Liver (tissue), 9 donors: ENCODE results near the gene LHFPL3. TPM values are rescaled to one million over a fixed set of nuclear protein-coding genes. Genes with fewer than 3 reads are reported as not detected.

Source experiments
- DNase-seq: peaks from one replicate; pipeline ENCODE4 v3.0.0-alpha.2; 2017; ENCODE audit warnings: low spot score
- H3K27ac ChIP-seq, 2 donors: one replicate each; pipeline ENCODE4 v1.7.0; 2013; ENCODE audit warnings: inconsistent platforms in 2 of 2, low read length in 2 of 2, control low read depth in 1 of 2, low read depth in 1 of 2, mild to moderate bottlenecking in 1 of 2
- H3K27me3 ChIP-seq, 4 donors: one replicate each; pipeline versions ENCODE4 v1.6.1 to v1.7.0; 2013; ENCODE audit warnings: low read length in 3 of 4, inconsistent platforms in 1 of 4, mild to moderate bottlenecking in 1 of 4, moderate library complexity in 1 of 4; ENCODE audit not compliant: control insufficient read depth in 4 of 4, insufficient read depth in 4 of 4
- H3K36me3 ChIP-seq, 4 donors: one replicate each; pipeline versions ENCODE4 v1.6.1 to v1.7.0; 2013; ENCODE audit warnings: low read length in 3 of 4, mild to moderate bottlenecking in 3 of 4, low read depth in 1 of 4, moderate library complexity in 1 of 4; ENCODE audit not compliant: control insufficient read depth in 4 of 4, insufficient read depth in 3 of 4
- H3K4me1 ChIP-seq, 4 donors: one replicate each; pipeline versions ENCODE4 v1.6.1 to v1.7.0; 2013; ENCODE audit warnings: low read length in 3 of 4, mild to moderate bottlenecking in 3 of 4, moderate library complexity in 1 of 4; ENCODE audit not compliant: control insufficient read depth in 4 of 4, insufficient read depth in 4 of 4
- H3K4me3 ChIP-seq, 3 donors: one replicate each; pipeline versions ENCODE4 v1.6.1 to v1.7.0; 2013; ENCODE audit warnings: low read length in 3 of 3, control low read depth in 1 of 3, low read depth in 1 of 3, mild to moderate bottlenecking in 1 of 3
- H3K9ac ChIP-seq, 2 donors: one replicate each; pipeline ENCODE4 v1.7.0; 2013; ENCODE audit warnings: low read length in 2 of 2, mild to moderate bottlenecking in 2 of 2, moderate library complexity in 2 of 2, control low read depth in 1 of 2, low read depth in 1 of 2
- H3K9me3 ChIP-seq, 4 donors: one replicate each; pipeline versions ENCODE4 v1.6.1 to v1.7.0; 2013; ENCODE audit warnings: low read length in 3 of 4; ENCODE audit not compliant: control insufficient read depth in 4 of 4
- EGR1 ChIP-seq, 2 donors: IDR thresholded peaks; 2 replicates each; pipeline ENCODE4 v1.6.1; 2016 to 2018; ENCODE audit warnings: antibody characterized with exemption in 2 of 2, low read depth in 2 of 2
- FOXA1 ChIP-seq: IDR thresholded peaks from 2 replicates; pipeline ENCODE4 v1.6.1; 2016; ENCODE audit warnings: antibody characterized with exemption
- GABPA ChIP-seq, 2 donors: IDR thresholded peaks in 1 of 2; conservative IDR thresholded peaks in 1 of 2; 2 replicates each; pipeline ENCODE4 v1.6.1; 2016; ENCODE audit warnings: antibody characterized with exemption in 2 of 2, mild to moderate bottlenecking in 1 of 2, moderate library complexity in 1 of 2
- HNF4A ChIP-seq, 2 donors: conservative IDR thresholded peaks; 2 replicates each; pipeline ENCODE4 v1.6.1; 2016; ENCODE audit warnings: antibody characterized with exemption in 2 of 2, mild to moderate bottlenecking in 2 of 2
- HNF4G ChIP-seq: IDR thresholded peaks from 2 replicates; pipeline ENCODE4 v1.6.1; 2016; ENCODE audit warnings: antibody characterized with exemption
- JUND ChIP-seq, 2 donors: IDR thresholded peaks; 2 replicates each; pipeline ENCODE4 v1.6.1; 2016; ENCODE audit warnings: antibody characterized with exemption in 2 of 2
- NR2F2 ChIP-seq: IDR thresholded peaks from 2 replicates; pipeline ENCODE4 v1.6.1; 2016; ENCODE audit warnings: antibody characterized with exemption
- RAD21 ChIP-seq, 2 donors: IDR thresholded peaks; 2 replicates each; pipeline ENCODE4 v1.6.1; 2016; ENCODE audit warnings: antibody characterized with exemption in 2 of 2, mild to moderate bottlenecking in 2 of 2
- RXRA ChIP-seq, 2 donors: IDR thresholded peaks; 2 replicates each; pipeline ENCODE4 v1.6.1; 2017 to 2018; ENCODE audit warnings: antibody characterized with exemption in 2 of 2, mild to moderate bottlenecking in 1 of 2
- SP1 ChIP-seq: IDR thresholded peaks from 2 replicates; pipeline ENCODE4 v1.6.1; 2018; ENCODE audit warnings: antibody characterized with exemption, mild to moderate bottlenecking
- TAF1 ChIP-seq: conservative IDR thresholded peaks from 2 replicates; pipeline ENCODE4 v1.6.1; 2016; ENCODE audit warnings: antibody characterized with exemption, mild to moderate bottlenecking
- WGBS: extraction: QIAGEN DNeasy Blood & Tissue Kit; methylation state at CpG from one replicate; pipeline ENCODE4 v1.1.7; 2013; 5-methylcytosine and 5-hydroxymethylcytosine counted together
- polyA plus RNA-seq, 2 donors: library from polyadenylated mRNA; stranded (reverse) in 1 of 2; unstranded in 1 of 2; fragments of 200-250 nt in 1 of 2; fragments of >200 nt in 1 of 2; fragmentation: Nextera tagmentation in 1 of 2; extraction: Ambion mirVana in 1 of 2; gene quantifications; one replicate each; pipeline versions ENCODE4 v1.2.1 to v1.2.3, GENCODE V29; 2013 to 2015
- total RNA-seq, 2 donors: library from RNA; depleted of rRNA; stranded (reverse); fragments of >200 nt; gene quantifications; one replicate each; pipeline ENCODE4 v1.2.3, GENCODE V29; 2014
- TF ChIP-seq, protein P1 (sequence below): IDR thresholded peaks from 2 replicates; pipeline ENCODE4 v1.6.1; 2016; ENCODE audit warnings: antibody characterized with exemption
- TF ChIP-seq, protein P2 (sequence below): fragments of 150-350 bp; IDR thresholded peaks from 2 replicates; pipeline ENCODE4 v1.5.1; 2017; ENCODE audit warnings: improper control_type of control experiment, low read depth, low read length; ENCODE audit not compliant: missing input control
- TF ChIP-seq, protein P3 (sequence below): IDR thresholded peaks from 2 replicates; pipeline ENCODE4 v1.6.1; 2016; ENCODE audit warnings: antibody characterized with exemption
- TF ChIP-seq, protein P4 (sequence below): IDR thresholded peaks from 2 replicates; pipeline ENCODE4 v1.6.1; 2016; ENCODE audit warnings: antibody characterized with exemption, mild to moderate bottlenecking
- TF ChIP-seq, protein P5 (sequence below): IDR thresholded peaks from 2 replicates; pipeline ENCODE4 v1.6.1; 2016; ENCODE audit warnings: antibody characterized with exemption
- donor health status: healthy.
- donor health status: healthy.
- donor health status: healthy.
- donor health status: healthy.
- donor health status: healthy.

Gene LHFPL3
- total and polyA plus RNA-seq, 4 donors, result not detected

DNA sequence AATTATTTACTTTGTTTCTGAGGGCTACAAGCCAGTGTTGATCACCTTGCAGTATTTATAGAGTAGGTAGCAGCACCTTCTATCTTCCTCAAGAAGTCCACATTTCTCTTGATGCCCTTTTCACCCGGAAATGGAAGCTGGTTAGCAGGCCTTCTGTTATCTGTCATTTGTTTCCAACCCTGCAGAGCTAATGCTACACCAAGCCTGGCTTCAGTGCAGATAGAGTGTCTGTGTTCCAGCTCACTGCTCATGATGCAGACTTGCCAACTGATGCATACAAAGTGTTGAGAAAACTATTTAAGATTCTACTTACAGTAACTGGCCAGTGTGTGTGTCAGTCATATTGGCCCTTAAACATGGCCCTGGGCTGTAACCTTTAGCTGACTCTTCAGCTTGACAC is 301.0 kb downstream of the LHFPL3 start:
- no peak for DNase-seq
- Histone ChIP-seq H3K4me1 (no peaks in the 10 kb centered on the region), H3K27ac (no peak overlapping the region), H3K27me3 (peaks cover 0 to 3% (median 0%) of the 10 kb centered on the region in 4 donors), H3K9ac (no peak overlapping the region), H3K36me3 (no peaks in the 10 kb centered on the region), H3K4me3 (no peak overlapping the region), H3K9me3 (no peaks in the 10 kb centered on the region)
- TF ChIP-seq, protein P1, sequence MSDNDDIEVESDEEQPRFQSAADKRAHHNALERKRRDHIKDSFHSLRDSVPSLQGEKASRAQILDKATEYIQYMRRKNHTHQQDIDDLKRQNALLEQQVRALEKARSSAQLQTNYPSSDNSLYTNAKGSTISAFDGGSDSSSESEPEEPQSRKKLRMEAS, result no peak
- no peak for TF ChIP-seq FOXA1
- TF ChIP-seq, protein P2, sequence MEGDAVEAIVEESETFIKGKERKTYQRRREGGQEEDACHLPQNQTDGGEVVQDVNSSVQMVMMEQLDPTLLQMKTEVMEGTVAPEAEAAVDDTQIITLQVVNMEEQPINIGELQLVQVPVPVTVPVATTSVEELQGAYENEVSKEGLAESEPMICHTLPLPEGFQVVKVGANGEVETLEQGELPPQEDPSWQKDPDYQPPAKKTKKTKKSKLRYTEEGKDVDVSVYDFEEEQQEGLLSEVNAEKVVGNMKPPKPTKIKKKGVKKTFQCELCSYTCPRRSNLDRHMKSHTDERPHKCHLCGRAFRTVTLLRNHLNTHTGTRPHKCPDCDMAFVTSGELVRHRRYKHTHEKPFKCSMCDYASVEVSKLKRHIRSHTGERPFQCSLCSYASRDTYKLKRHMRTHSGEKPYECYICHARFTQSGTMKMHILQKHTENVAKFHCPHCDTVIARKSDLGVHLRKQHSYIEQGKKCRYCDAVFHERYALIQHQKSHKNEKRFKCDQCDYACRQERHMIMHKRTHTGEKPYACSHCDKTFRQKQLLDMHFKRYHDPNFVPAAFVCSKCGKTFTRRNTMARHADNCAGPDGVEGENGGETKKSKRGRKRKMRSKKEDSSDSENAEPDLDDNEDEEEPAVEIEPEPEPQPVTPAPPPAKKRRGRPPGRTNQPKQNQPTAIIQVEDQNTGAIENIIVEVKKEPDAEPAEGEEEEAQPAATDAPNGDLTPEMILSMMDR, result no peak
- TF ChIP-seq NR2F2, result no peak
- TF ChIP-seq JUND (IDR thresholded peaks at IDR 0.05), result no peak
- TF ChIP-seq GABPA (IDR thresholded peaks at IDR 0.05 in 1 of 2, conservative IDR thresholded peaks at IDR 0.05 in 1 of 2), result no peak
- no peak for TF ChIP-seq RXRA (IDR thresholded peaks at IDR 0.05)
- TF ChIP-seq, protein P3, sequence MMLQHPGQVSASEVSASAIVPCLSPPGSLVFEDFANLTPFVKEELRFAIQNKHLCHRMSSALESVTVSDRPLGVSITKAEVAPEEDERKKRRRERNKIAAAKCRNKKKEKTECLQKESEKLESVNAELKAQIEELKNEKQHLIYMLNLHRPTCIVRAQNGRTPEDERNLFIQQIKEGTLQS, result no peak
- TF ChIP-seq RAD21 (IDR thresholded peaks at IDR 0.05), result no peak
- no peak for TF ChIP-seq HNF4G
- no peak for TF ChIP-seq EGR1 (IDR thresholded peaks at IDR 0.05; ENCODE audit: low read depth in 2 of 2)
- no peak for TF ChIP-seq TAF1
- TF ChIP-seq, protein P4, sequence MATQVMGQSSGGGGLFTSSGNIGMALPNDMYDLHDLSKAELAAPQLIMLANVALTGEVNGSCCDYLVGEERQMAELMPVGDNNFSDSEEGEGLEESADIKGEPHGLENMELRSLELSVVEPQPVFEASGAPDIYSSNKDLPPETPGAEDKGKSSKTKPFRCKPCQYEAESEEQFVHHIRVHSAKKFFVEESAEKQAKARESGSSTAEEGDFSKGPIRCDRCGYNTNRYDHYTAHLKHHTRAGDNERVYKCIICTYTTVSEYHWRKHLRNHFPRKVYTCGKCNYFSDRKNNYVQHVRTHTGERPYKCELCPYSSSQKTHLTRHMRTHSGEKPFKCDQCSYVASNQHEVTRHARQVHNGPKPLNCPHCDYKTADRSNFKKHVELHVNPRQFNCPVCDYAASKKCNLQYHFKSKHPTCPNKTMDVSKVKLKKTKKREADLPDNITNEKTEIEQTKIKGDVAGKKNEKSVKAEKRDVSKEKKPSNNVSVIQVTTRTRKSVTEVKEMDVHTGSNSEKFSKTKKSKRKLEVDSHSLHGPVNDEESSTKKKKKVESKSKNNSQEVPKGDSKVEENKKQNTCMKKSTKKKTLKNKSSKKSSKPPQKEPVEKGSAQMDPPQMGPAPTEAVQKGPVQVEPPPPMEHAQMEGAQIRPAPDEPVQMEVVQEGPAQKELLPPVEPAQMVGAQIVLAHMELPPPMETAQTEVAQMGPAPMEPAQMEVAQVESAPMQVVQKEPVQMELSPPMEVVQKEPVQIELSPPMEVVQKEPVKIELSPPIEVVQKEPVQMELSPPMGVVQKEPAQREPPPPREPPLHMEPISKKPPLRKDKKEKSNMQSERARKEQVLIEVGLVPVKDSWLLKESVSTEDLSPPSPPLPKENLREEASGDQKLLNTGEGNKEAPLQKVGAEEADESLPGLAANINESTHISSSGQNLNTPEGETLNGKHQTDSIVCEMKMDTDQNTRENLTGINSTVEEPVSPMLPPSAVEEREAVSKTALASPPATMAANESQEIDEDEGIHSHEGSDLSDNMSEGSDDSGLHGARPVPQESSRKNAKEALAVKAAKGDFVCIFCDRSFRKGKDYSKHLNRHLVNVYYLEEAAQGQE, result no peak
- TF ChIP-seq, protein P5, sequence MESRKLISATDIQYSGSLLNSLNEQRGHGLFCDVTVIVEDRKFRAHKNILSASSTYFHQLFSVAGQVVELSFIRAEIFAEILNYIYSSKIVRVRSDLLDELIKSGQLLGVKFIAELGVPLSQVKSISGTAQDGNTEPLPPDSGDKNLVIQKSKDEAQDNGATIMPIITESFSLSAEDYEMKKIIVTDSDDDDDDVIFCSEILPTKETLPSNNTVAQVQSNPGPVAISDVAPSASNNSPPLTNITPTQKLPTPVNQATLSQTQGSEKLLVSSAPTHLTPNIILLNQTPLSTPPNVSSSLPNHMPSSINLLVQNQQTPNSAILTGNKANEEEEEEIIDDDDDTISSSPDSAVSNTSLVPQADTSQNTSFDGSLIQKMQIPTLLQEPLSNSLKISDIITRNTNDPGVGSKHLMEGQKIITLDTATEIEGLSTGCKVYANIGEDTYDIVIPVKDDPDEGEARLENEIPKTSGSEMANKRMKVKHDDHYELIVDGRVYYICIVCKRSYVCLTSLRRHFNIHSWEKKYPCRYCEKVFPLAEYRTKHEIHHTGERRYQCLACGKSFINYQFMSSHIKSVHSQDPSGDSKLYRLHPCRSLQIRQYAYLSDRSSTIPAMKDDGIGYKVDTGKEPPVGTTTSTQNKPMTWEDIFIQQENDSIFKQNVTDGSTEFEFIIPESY, result no peak
- no peak for TF ChIP-seq HNF4A (conservative IDR thresholded peaks at IDR 0.05)
- no peak for TF ChIP-seq SP1
- 46% methylated on average over 1 of the region's 1 CpG for WGBS

DNA sequence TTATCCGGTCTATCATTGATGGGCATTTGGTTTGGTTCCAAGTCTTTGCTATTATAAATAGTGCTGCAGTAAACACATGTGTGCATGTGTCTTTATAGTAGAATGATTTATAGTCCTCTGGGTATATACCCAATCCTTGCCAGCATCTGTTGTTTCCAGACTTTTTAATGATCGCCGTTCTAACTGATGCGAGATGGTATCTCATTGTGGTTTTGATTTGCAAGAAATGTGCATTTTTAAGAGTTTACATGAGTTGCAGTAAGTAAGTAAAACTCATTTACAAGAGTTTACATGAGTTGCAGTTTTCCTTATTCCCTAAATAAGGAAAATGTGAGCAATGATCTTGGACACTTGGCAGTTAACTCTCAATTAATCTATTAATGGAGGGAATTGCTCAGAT is 312.1 kb downstream of the LHFPL3 start:
- H3K36me3 ChIP-seq, result no peaks in the 10 kb centered on the region
- TF ChIP-seq, protein P2, result no peak
- TF ChIP-seq SP1, result no peak
- TF ChIP-seq RXRA (IDR thresholded peaks at IDR 0.05), result no peak
- TF ChIP-seq, protein P4, result no peak
- TF ChIP-seq, protein P3, result no peak
- TF ChIP-seq JUND (IDR thresholded peaks at IDR 0.05), result no peak
- H3K9me3 ChIP-seq, result no peaks in the 10 kb centered on the region
- H3K9ac ChIP-seq, result no peak overlapping the region
- H3K27ac ChIP-seq, result no peak overlapping the region
- no peaks in the 10 kb centered on the region for H3K4me1 ChIP-seq
- 87% methylated on average over 4 of the region's 4 CpGs for WGBS
- peaks cover 0 to 3% (median 0%) of the 10 kb centered on the region in 4 donors for H3K27me3 ChIP-seq
- no peak overlapping the region for H3K4me3 ChIP-seq
- no peak for DNase-seq
